Measurements from ENCODE around the gene PMAIP1. TPM values are rescaled to one million over a fixed set of nuclear protein-coding genes. Genes with fewer than 3 reads are reported as not detected.

Gene PMAIP1
- total RNA-seq, 1 donor from 2014 or later, result 13.0 TPM

DNA sequence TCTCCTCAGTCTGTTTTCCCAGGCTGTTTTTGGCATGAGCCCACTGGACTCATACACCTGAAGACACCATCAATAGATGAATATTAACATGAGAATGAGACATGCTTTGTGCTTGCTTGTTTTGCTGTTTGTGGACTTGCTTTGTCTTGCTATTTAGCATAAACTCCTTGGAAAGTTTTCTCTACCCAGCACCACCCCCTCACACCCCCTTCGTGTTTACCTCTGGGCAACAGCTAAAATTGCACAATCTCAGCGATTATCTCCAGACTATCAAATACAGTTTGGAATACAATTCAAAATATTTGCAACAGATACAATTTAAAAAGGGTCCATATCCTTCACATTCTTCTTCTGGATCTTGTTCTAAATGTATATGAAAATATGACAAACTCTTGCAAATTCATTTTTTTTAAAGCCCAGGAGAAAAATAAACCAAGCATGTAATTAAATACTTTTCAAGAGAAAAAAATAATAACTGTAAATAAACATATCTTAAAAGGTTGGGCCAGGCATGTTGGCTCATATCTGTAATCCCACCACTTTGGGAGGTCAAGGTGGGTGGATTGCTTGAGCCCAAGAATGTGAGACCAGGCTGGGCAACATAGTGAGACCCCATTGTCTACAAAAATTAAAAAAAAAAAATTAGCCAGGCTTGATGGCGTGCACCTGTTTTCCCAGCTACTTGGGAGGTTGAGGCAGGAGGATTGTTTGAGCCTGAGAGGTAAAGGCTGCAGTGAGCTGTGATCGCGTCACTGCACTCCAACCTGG, 32.3 kb upstream of the PMAIP1 start:
- no peaks in the 10 kb centered on the region for H3K36me3 ChIP-seq (ENCODE audit: control insufficient read depth in 3 of 3, insufficient read depth in 3 of 3, low read length in 3 of 3)
- peaks cover 0 to 3% (median 1%) of the 10 kb centered on the region in 3 donors for H3K27me3 ChIP-seq (ENCODE audit: control insufficient read depth in 3 of 3, insufficient read depth in 3 of 3, low read length in 3 of 3)
- no peaks in the 10 kb centered on the region for H3K9me3 ChIP-seq (ENCODE audit: control insufficient read depth in 3 of 3, low read length in 3 of 3)
- H3K4me1 ChIP-seq (ENCODE audit: control insufficient read depth in 3 of 3, insufficient read depth in 3 of 3, low read length in 3 of 3), result no peaks in the 10 kb centered on the region
- H3K27ac ChIP-seq (ENCODE audit: low read depth, low read length), result no peak overlapping the region
- no peak overlapping the region for H3K9ac ChIP-seq (ENCODE audit: low read depth in 1 of 3, low read length in 3 of 3)
- H3K4me3 ChIP-seq (ENCODE audit: low read length in 3 of 3), result no peak overlapping the region

DNA sequence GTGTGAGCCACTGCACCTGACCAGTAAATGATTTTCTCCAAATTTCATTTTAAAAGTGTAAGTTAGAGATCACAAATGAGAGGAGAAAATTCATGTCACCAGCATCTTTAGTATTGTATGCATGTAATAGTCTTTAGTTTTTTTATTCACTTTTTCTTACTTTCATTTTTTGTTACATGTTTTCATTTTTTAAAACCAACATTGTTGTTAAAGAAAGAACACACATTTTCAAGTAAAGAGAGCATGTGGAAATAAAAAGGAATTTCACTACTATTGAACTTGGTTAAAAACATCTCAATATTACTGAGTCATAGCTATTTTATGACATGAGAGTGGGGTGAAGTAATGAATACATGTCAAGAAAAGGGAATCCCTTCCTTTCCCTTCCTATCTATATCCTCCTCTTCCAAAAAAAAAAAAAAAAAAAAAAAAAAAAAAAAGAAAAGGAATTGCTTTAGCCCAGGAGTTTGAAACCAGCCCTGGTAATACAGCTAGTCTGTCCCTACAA, 29.1 kb upstream of the PMAIP1 start:
- Histone ChIP-seq H3K27me3 (ENCODE audit: control insufficient read depth in 3 of 3, insufficient read depth in 3 of 3, low read length in 3 of 3) (peaks cover 0 to 3% (median 0%) of the 10 kb centered on the region in 3 donors), H3K36me3 (ENCODE audit: control insufficient read depth in 3 of 3, insufficient read depth in 3 of 3, low read length in 3 of 3) (no peaks in the 10 kb centered on the region), H3K9ac (ENCODE audit: low read depth in 1 of 3, low read length in 3 of 3) (no peak overlapping the region), H3K4me1 (ENCODE audit: control insufficient read depth in 3 of 3, insufficient read depth in 3 of 3, low read length in 3 of 3) (no peaks in the 10 kb centered on the region), H3K27ac (ENCODE audit: low read depth, low read length) (no peak overlapping the region), H3K9me3 (ENCODE audit: control insufficient read depth in 3 of 3, low read length in 3 of 3) (no peaks in the 10 kb centered on the region), H3K4me3 (ENCODE audit: low read length in 3 of 3) (no peak overlapping the region)

- no peak overlapping the region for H3K27ac ChIP-seq (ENCODE audit: low read depth, low read length)
- no peak overlapping the region for H3K9ac ChIP-seq (ENCODE audit: low read depth in 1 of 3, low read length in 3 of 3)
- H3K4me1 ChIP-seq (ENCODE audit: control insufficient read depth in 3 of 3, insufficient read depth in 3 of 3, low read length in 3 of 3), result no peaks in the 10 kb centered on the region
- H3K4me3 ChIP-seq (ENCODE audit: low read length in 3 of 3), result no peak overlapping the region
- no peaks in the 10 kb centered on the region for H3K9me3 ChIP-seq (ENCODE audit: control insufficient read depth in 3 of 3, low read length in 3 of 3)
- H3K36me3 ChIP-seq (ENCODE audit: control insufficient read depth in 3 of 3, insufficient read depth in 3 of 3, low read length in 3 of 3), result no peaks in the 10 kb centered on the region
- peaks cover 0 to 3% (median 0%) of the 10 kb centered on the region in 3 donors for H3K27me3 ChIP-seq (ENCODE audit: control insufficient read depth in 3 of 3, insufficient read depth in 3 of 3, low read length in 3 of 3)
These were observed 28.0 kb upstream of the PMAIP1 start for GRCh38 chr18:59871711-59872362.

GRCh38 chr18:59873641-59874040, 26.2 kb upstream of the PMAIP1 start:
- H3K4me1 ChIP-seq (ENCODE audit: control insufficient read depth in 3 of 3, insufficient read depth in 3 of 3, low read length in 3 of 3), result no peaks in the 10 kb centered on the region
- no peaks in the 10 kb centered on the region for H3K9me3 ChIP-seq (ENCODE audit: control insufficient read depth in 3 of 3, low read length in 3 of 3)
- H3K27me3 ChIP-seq (ENCODE audit: control insufficient read depth in 3 of 3, insufficient read depth in 3 of 3, low read length in 3 of 3), result peaks cover 0 to 3% (median 0%) of the 10 kb centered on the region in 3 donors
- H3K4me3 ChIP-seq (ENCODE audit: low read length in 3 of 3), result no peak overlapping the region
- H3K9ac ChIP-seq (ENCODE audit: low read depth in 1 of 3, low read length in 3 of 3), result no peak overlapping the region
- H3K36me3 ChIP-seq (ENCODE audit: control insufficient read depth in 3 of 3, insufficient read depth in 3 of 3, low read length in 3 of 3), result no peaks in the 10 kb centered on the region
- no peak overlapping the region for H3K27ac ChIP-seq (ENCODE audit: low read depth, low read length)

DNA sequence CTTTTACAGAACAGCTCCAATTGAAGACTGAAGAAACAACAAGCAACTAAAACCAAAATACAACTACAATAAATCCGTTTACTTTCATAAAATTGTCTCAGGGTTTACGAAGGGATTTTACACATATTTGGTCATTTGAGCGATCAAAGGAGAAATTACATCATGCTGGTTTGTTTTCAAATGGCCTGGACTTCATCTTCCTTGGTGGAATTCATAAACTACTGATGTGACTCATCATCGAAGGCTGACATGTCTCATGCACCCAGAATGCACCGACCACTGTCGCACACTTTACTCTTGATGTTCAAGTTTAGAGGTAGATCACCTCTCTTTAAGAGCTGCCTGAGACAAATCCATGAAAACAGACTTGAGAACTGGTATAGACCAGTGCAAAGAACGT, 25.6 kb upstream of the PMAIP1 start:
- no peaks in the 10 kb centered on the region for H3K4me1 ChIP-seq (ENCODE audit: control insufficient read depth in 3 of 3, insufficient read depth in 3 of 3, low read length in 3 of 3)
- H3K27ac ChIP-seq (ENCODE audit: low read depth, low read length), result no peak overlapping the region
- no peak overlapping the region for H3K4me3 ChIP-seq (ENCODE audit: low read length in 3 of 3)
- peaks cover 0 to 3% (median 0%) of the 10 kb centered on the region in 3 donors for H3K27me3 ChIP-seq (ENCODE audit: control insufficient read depth in 3 of 3, insufficient read depth in 3 of 3, low read length in 3 of 3)
- no peaks in the 10 kb centered on the region for H3K36me3 ChIP-seq (ENCODE audit: control insufficient read depth in 3 of 3, insufficient read depth in 3 of 3, low read length in 3 of 3)
- H3K9me3 ChIP-seq (ENCODE audit: control insufficient read depth in 3 of 3, low read length in 3 of 3), result no peaks in the 10 kb centered on the region
- no peak overlapping the region for H3K9ac ChIP-seq (ENCODE audit: low read depth in 1 of 3, low read length in 3 of 3)

- H3K9ac ChIP-seq (ENCODE audit: low read depth in 1 of 3, low read length in 3 of 3), result no peak overlapping the region
- H3K27me3 ChIP-seq (ENCODE audit: control insufficient read depth in 3 of 3, insufficient read depth in 3 of 3, low read length in 3 of 3), result peaks cover 0 to under 1% (median 0%) of the 10 kb centered on the region in 3 donors
- no peak overlapping the region for H3K4me3 ChIP-seq (ENCODE audit: low read length in 3 of 3)
- no peaks in the 10 kb centered on the region for H3K4me1 ChIP-seq (ENCODE audit: control insufficient read depth in 3 of 3, insufficient read depth in 3 of 3, low read length in 3 of 3)
- H3K9me3 ChIP-seq (ENCODE audit: control insufficient read depth in 3 of 3, low read length in 3 of 3), result no peaks in the 10 kb centered on the region
- H3K36me3 ChIP-seq (ENCODE audit: control insufficient read depth in 3 of 3, insufficient read depth in 3 of 3, low read length in 3 of 3), result no peaks in the 10 kb centered on the region
- no peak overlapping the region for H3K27ac ChIP-seq (ENCODE audit: low read depth, low read length)
These were observed 23.5 kb upstream of the PMAIP1 start for GRCh38 chr18:59876310-59876626.

- no peak overlapping the region for H3K27ac ChIP-seq (ENCODE audit: low read depth, low read length)
- no peaks in the 10 kb centered on the region for H3K36me3 ChIP-seq (ENCODE audit: control insufficient read depth in 3 of 3, insufficient read depth in 3 of 3, low read length in 3 of 3)
- H3K27me3 ChIP-seq (ENCODE audit: control insufficient read depth in 3 of 3, insufficient read depth in 3 of 3, low read length in 3 of 3), result no peaks in the 10 kb centered on the region
- H3K4me1 ChIP-seq (ENCODE audit: control insufficient read depth in 3 of 3, insufficient read depth in 3 of 3, low read length in 3 of 3), result no peaks in the 10 kb centered on the region
- no peaks in the 10 kb centered on the region for H3K9me3 ChIP-seq (ENCODE audit: control insufficient read depth in 3 of 3, low read length in 3 of 3)
- H3K9ac ChIP-seq (ENCODE audit: low read depth in 1 of 3, low read length in 3 of 3), result no peak overlapping the region
- no peak overlapping the region for H3K4me3 ChIP-seq (ENCODE audit: low read length in 3 of 3)
These were observed 22.4 kb upstream of the PMAIP1 start for GRCh38 chr18:59877361-59877760.

- Histone ChIP-seq H3K4me1 (ENCODE audit: control insufficient read depth in 3 of 3, insufficient read depth in 3 of 3, low read length in 3 of 3) (no peaks in the 10 kb centered on the region), H3K9me3 (ENCODE audit: control insufficient read depth in 3 of 3, low read length in 3 of 3) (no peaks in the 10 kb centered on the region), H3K9ac (ENCODE audit: low read depth in 1 of 3, low read length in 3 of 3) (no peak overlapping the region), H3K4me3 (ENCODE audit: low read length in 3 of 3) (no peak overlapping the region), H3K27me3 (ENCODE audit: control insufficient read depth in 3 of 3, insufficient read depth in 3 of 3, low read length in 3 of 3) (no peaks in the 10 kb centered on the region), H3K36me3 (ENCODE audit: control insufficient read depth in 3 of 3, insufficient read depth in 3 of 3, low read length in 3 of 3) (no peaks in the 10 kb centered on the region), H3K27ac (ENCODE audit: low read depth, low read length) (no peak overlapping the region)
These were observed 21.2 kb upstream of the PMAIP1 start for GRCh38 chr18:59878644-59879043.

GRCh38 chr18:59881728-59882656, 17.8 kb upstream of the PMAIP1 start:
- Histone ChIP-seq H3K9ac (ENCODE audit: low read depth in 1 of 3, low read length in 3 of 3) (peak overlapping the region in 1 of 3 donors; percentile 8), H3K36me3 (ENCODE audit: control insufficient read depth in 3 of 3, insufficient read depth in 3 of 3, low read length in 3 of 3) (no peaks in the 10 kb centered on the region), H3K4me3 (ENCODE audit: low read length in 3 of 3) (no peak overlapping the region), H3K9me3 (ENCODE audit: control insufficient read depth in 3 of 3, low read length in 3 of 3) (no peaks in the 10 kb centered on the region), H3K27me3 (ENCODE audit: control insufficient read depth in 3 of 3, insufficient read depth in 3 of 3, low read length in 3 of 3) (no peaks in the 10 kb centered on the region), H3K27ac (ENCODE audit: low read depth, low read length) (peak overlapping the region; percentile 56), H3K4me1 (ENCODE audit: control insufficient read depth in 3 of 3, insufficient read depth in 3 of 3, low read length in 3 of 3) (no peaks in the 10 kb centered on the region)
